Mesendoderm (in vitro differentiated cells): ENCODE data around the gene SERPINA3.

Experiments used
- DNase-seq: peaks from one replicate; pipeline ENCODE4 v3.0.0; 2013
- H2AK5ac ChIP-seq: 2 replicates; pipeline ENCODE4 v1.6.1; 2013; ENCODE audit warnings: low read length, inconsistent platforms
- H2BK120ac ChIP-seq: 2 replicates; pipeline ENCODE4 v1.6.1; 2013; ENCODE audit warnings: low read depth, mild to moderate bottlenecking, low read length, moderate library complexity, mixed read lengths
- H2BK15ac ChIP-seq: replicated peaks from 2 replicates; pipeline ENCODE4 v1.6.1; 2013; ENCODE audit warnings: low read depth, mild to moderate bottlenecking, moderate library complexity
- H2BK5ac ChIP-seq: 2 replicates; pipeline ENCODE4 v1.6.1; 2013; ENCODE audit warnings: low read length, inconsistent platforms
- H3K18ac ChIP-seq: 2 replicates; pipeline ENCODE4 v1.6.1; 2013; ENCODE audit warnings: mild to moderate bottlenecking, low read length, mixed read lengths
- H3K23ac ChIP-seq: one replicate; pipeline ENCODE4 v1.6.1; 2013; ENCODE audit warnings: low read length
- H3K27ac ChIP-seq: 2 replicates; pipeline ENCODE4 v1.5.1; 2013; ENCODE audit warnings: low read depth, mild to moderate bottlenecking, inconsistent platforms, low read length, moderate library complexity
- H3K27me3 ChIP-seq: 2 replicates; pipeline ENCODE4 v1.6.1; 2013; ENCODE audit warnings: low read length, control low read depth, mild to moderate bottlenecking, inconsistent platforms; ENCODE audit not compliant: insufficient read depth, poor library complexity
- H3K36me3 ChIP-seq: 2 replicates; pipeline ENCODE4 v1.6.1; 2013; ENCODE audit warnings: low read length, inconsistent platforms; ENCODE audit not compliant: control insufficient read depth, insufficient read depth
- H3K4ac ChIP-seq: one replicate; pipeline ENCODE4 v1.6.1; 2013; ENCODE audit warnings: low read depth, mild to moderate bottlenecking, low read length, moderate library complexity
- H3K4me1 ChIP-seq: 2 replicates; pipeline ENCODE4 v1.6.1; 2013; ENCODE audit warnings: low read depth, low read length, inconsistent platforms; ENCODE audit not compliant: control insufficient read depth
- H3K4me2 ChIP-seq: 2 replicates; pipeline ENCODE4 v1.6.1; 2013; ENCODE audit warnings: low read length
- H3K4me3 ChIP-seq: 2 replicates; pipeline ENCODE4 v1.5.1; 2013; ENCODE audit warnings: mild to moderate bottlenecking, low read length
- H3K56ac ChIP-seq: one replicate; pipeline ENCODE4 v1.6.1; 2013; ENCODE audit warnings: low read length
- H3K79me1 ChIP-seq: 2 replicates; pipeline ENCODE4 v1.6.1; 2013; ENCODE audit warnings: low read length, inconsistent platforms
- H3K79me2 ChIP-seq: 2 replicates; pipeline ENCODE4 v1.6.1; 2013; ENCODE audit warnings: mild to moderate bottlenecking, low read length; ENCODE audit not compliant: control insufficient read depth, insufficient read depth
- H3K9ac ChIP-seq: 2 replicates; pipeline ENCODE4 v1.6.1; 2013; ENCODE audit warnings: low read length, inconsistent platforms
- H4K5ac ChIP-seq: one replicate; pipeline ENCODE4 v1.6.1; 2013; ENCODE audit warnings: low read length
- H4K8ac ChIP-seq: one replicate; pipeline ENCODE4 v1.6.1; 2013; ENCODE audit warnings: low read depth, mild to moderate bottlenecking, control low read depth, low read length, moderate library complexity
- WGBS: extraction: QIAGEN DNeasy Blood & Tissue Kit; methylation state at CpG from one replicate; pipeline ENCODE4 v1.1.7; 2013; ENCODE audit warnings: low lambda C conversion rate, missing lambda C conversion rate; ENCODE audit not compliant: insufficient coverage; ENCODE audit errors: extremely low coverage; 5-methylcytosine and 5-hydroxymethylcytosine counted together

SERPINA3 gene

GRCh38 chr14:94638339-94638738, 26.1 kb downstream of the SERPINA3 start:
- no peak overlapping the region for H2BK120ac ChIP-seq
- H3K79me2 ChIP-seq, result no peaks in the 10 kb centered on the region
- H3K27me3 ChIP-seq, result no peaks in the 10 kb centered on the region
- no CpG with 5 or more reads among the region's 2 CpGs for WGBS
- H2AK5ac ChIP-seq, result no peak overlapping the region
- no peaks in the 10 kb centered on the region for H3K36me3 ChIP-seq
- H3K9ac ChIP-seq, result no peak overlapping the region
- no peak overlapping the region for H3K4me3 ChIP-seq
- no peak for DNase-seq
- H4K8ac ChIP-seq, result no peak overlapping the region
- no peak overlapping the region for H2BK15ac ChIP-seq
- no peak overlapping the region for H3K23ac ChIP-seq
- no peak overlapping the region for H3K27ac ChIP-seq
- H3K4me2 ChIP-seq, result no peak overlapping the region
- H3K79me1 ChIP-seq, result no peaks in the 10 kb centered on the region
- H2BK5ac ChIP-seq, result no peak overlapping the region
- H3K18ac ChIP-seq, result no peak overlapping the region
- H3K4ac ChIP-seq, result no peak overlapping the region
- H3K4me1 ChIP-seq, result no peaks in the 10 kb centered on the region
- H3K56ac ChIP-seq, result no peak overlapping the region
- no peak overlapping the region for H4K5ac ChIP-seq

GRCh38 chr14:94638961-94639817, 27.0 kb downstream of the SERPINA3 start:
- no CpG with 5 or more reads among the region's 11 CpGs for WGBS
- H3K4me2 ChIP-seq, result no peak overlapping the region
- no peak overlapping the region for H2BK120ac ChIP-seq
- no peak overlapping the region for H4K8ac ChIP-seq
- H3K79me1 ChIP-seq, result no peaks in the 10 kb centered on the region
- no peak overlapping the region for H3K4me3 ChIP-seq
- no peak overlapping the region for H2AK5ac ChIP-seq
- no peak for DNase-seq
- H2BK15ac ChIP-seq, result no peak overlapping the region
- no peak overlapping the region for H3K27ac ChIP-seq
- no peak overlapping the region for H3K9ac ChIP-seq
- H3K4ac ChIP-seq, result no peak overlapping the region
- no peak overlapping the region for H2BK5ac ChIP-seq
- H3K27me3 ChIP-seq, result no peaks in the 10 kb centered on the region
- H3K23ac ChIP-seq, result no peak overlapping the region
- H4K5ac ChIP-seq, result no peak overlapping the region
- H3K18ac ChIP-seq, result no peak overlapping the region
- no peaks in the 10 kb centered on the region for H3K79me2 ChIP-seq
- H3K56ac ChIP-seq, result no peak overlapping the region
- no peaks in the 10 kb centered on the region for H3K36me3 ChIP-seq
- no peaks in the 10 kb centered on the region for H3K4me1 ChIP-seq

GRCh38 chr14:94640721-94641631, 28.8 kb downstream of the SERPINA3 start:
- H3K36me3 ChIP-seq, result no peaks in the 10 kb centered on the region
- no peak overlapping the region for H3K4me3 ChIP-seq
- H2BK15ac ChIP-seq, result no peak overlapping the region
- H2BK5ac ChIP-seq, result no peak overlapping the region
- no peak overlapping the region for H3K9ac ChIP-seq
- no peak overlapping the region for H2AK5ac ChIP-seq
- H3K4me1 ChIP-seq, result no peaks in the 10 kb centered on the region
- H4K5ac ChIP-seq, result no peak overlapping the region
- H3K79me1 ChIP-seq, result no peaks in the 10 kb centered on the region
- H3K27ac ChIP-seq, result no peak overlapping the region
- H3K56ac ChIP-seq, result no peak overlapping the region
- DNase-seq, result peak; percentile 51
- H3K4me2 ChIP-seq, result no peak overlapping the region
- H3K27me3 ChIP-seq, result no peaks in the 10 kb centered on the region
- H2BK120ac ChIP-seq, result no peak overlapping the region
- WGBS, result no CpG with 5 or more reads among the region's 10 CpGs
- no peak overlapping the region for H3K4ac ChIP-seq
- H3K23ac ChIP-seq, result no peak overlapping the region
- no peak overlapping the region for H4K8ac ChIP-seq
- H3K18ac ChIP-seq, result no peak overlapping the region
- H3K79me2 ChIP-seq, result no peaks in the 10 kb centered on the region

GRCh38 chr14:94641632-94641955, 29.4 kb downstream of the SERPINA3 start:
- Histone ChIP-seq H3K18ac (no peak overlapping the region), H3K27ac (no peak overlapping the region), H2BK120ac (no peak overlapping the region), H2AK5ac (no peak overlapping the region), H2BK5ac (no peak overlapping the region), H4K5ac (no peak overlapping the region), H4K8ac (no peak overlapping the region), H3K79me2 (no peaks in the 10 kb centered on the region), H3K23ac (no peak overlapping the region), H3K9ac (no peak overlapping the region), H3K27me3 (no peaks in the 10 kb centered on the region), H3K4me1 (no peaks in the 10 kb centered on the region), H3K79me1 (no peaks in the 10 kb centered on the region), H3K56ac (no peak overlapping the region), H3K4ac (no peak overlapping the region), H3K4me2 (no peak overlapping the region), H2BK15ac (no peak overlapping the region), H3K4me3 (no peak overlapping the region), H3K36me3 (no peaks in the 10 kb centered on the region)
- DNase-seq, result no peak
- WGBS, result no CpG with 5 or more reads among the region's 12 CpGs

- Histone ChIP-seq H2AK5ac (no peak overlapping the region), H3K4me1 (no peaks in the 10 kb centered on the region), H2BK120ac (no peak overlapping the region), H3K79me1 (no peaks in the 10 kb centered on the region), H2BK5ac (no peak overlapping the region), H3K36me3 (no peaks in the 10 kb centered on the region), H3K4ac (no peak overlapping the region), H4K5ac (no peak overlapping the region), H3K9ac (no peak overlapping the region), H3K4me2 (no peak overlapping the region), H2BK15ac (no peak overlapping the region), H3K18ac (no peak overlapping the region), H4K8ac (no peak overlapping the region), H3K79me2 (no peaks in the 10 kb centered on the region), H3K27me3 (no peaks in the 10 kb centered on the region), H3K4me3 (no peak overlapping the region), H3K23ac (no peak overlapping the region), H3K27ac (no peak overlapping the region), H3K56ac (no peak overlapping the region)
- WGBS, result no CpG with 5 or more reads among the region's 18 CpGs
- DNase-seq, result no peak
Observed at GRCh38 chr14:94643316-94644101, 31.3 kb downstream of the SERPINA3 start.
